Measurements from ENCODE around the gene PYGO1. TPM values are rescaled to one million over a fixed set of nuclear protein-coding genes. Genes with fewer than 3 reads are reported as not detected.

PYGO1 gene
- total and polyA plus RNA-seq, 2 of the 8 experiments (the other 6 are each of a cell fraction or from before 2014, with no cell fraction given): 0.50 to 1.1 TPM

- TF ChIP-seq RBBP5 (IDR thresholded peaks at IDR 0.05; ENCODE audit: borderline replicate concordance, low read depth, low read length) (0 out of 2 replicates have a peak, but pooled peaks have one; percentile 42), JUND (IDR thresholded peaks at IDR 0.05; ENCODE audit: low read length) (no peak), ASH2L (IDR thresholded peaks at IDR 0.05; ENCODE audit: low read length) (peak; percentile 16), CHD2 (IDR thresholded peaks at IDR 0.05; ENCODE audit: low read length) (no peak), TAF1 (IDR thresholded peaks at IDR 0.05; ENCODE audit: low read depth, low read length) (peak; percentile 53; the same call in 1 of the 2 replicates), HDAC2 (IDR thresholded peaks at IDR 0.05; ENCODE audit: borderline replicate concordance in 1 of 2, low read depth in 2 of 2, low read length in 2 of 2) (no peak)
- TF ChIP-seq, protein P1, sequence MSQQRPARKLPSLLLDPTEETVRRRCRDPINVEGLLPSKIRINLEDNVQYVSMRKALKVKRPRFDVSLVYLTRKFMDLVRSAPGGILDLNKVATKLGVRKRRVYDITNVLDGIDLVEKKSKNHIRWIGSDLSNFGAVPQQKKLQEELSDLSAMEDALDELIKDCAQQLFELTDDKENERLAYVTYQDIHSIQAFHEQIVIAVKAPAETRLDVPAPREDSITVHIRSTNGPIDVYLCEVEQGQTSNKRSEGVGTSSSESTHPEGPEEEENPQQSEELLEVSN (IDR thresholded peaks at IDR 0.05): peak; percentile 69
- TF ChIP-seq, protein P2, sequence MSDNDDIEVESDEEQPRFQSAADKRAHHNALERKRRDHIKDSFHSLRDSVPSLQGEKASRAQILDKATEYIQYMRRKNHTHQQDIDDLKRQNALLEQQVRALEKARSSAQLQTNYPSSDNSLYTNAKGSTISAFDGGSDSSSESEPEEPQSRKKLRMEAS (IDR thresholded peaks at IDR 0.05): peak; percentile 63
These were observed at the start of gene PYGO1 (continued) for GRCh38 chr15:55588070-55588814.
